Ovary (tissue), 9 donors: Measurements from ENCODE around the gene ETS1. TPM values are rescaled to one million over a fixed set of nuclear protein-coding genes. Genes with fewer than 3 reads are reported as not detected.

Experiments used
- DNase-seq, 5 donors: peaks; one replicate each; pipeline ENCODE4 v3.0.0-alpha.2; 2019 to 2020
- H3K27ac ChIP-seq, 2 donors: fragments of 200-600 bp; one replicate each; pipeline versions ENCODE4 v1.5.1 to v1.8.0; 2019 to 2022
- H3K27me3 ChIP-seq: fragments of 200-600 bp; one replicate; pipeline ENCODE4 v1.8.0; 2022
- H3K36me3 ChIP-seq: fragments of 200-600 bp; sonication (generic); one replicate; pipeline ENCODE4 v1.5.1; 2019
- H3K4me1 ChIP-seq: one replicate; pipeline ENCODE4 v1.8.1; 2013; ENCODE audit warnings: mild to moderate bottlenecking, moderate library complexity; ENCODE audit not compliant: insufficient read depth
- H3K4me3 ChIP-seq: fragments of 200-600 bp; sonication (generic); one replicate; pipeline ENCODE4 v1.5.1; 2017
- H3K9me3 ChIP-seq, 2 donors: fragments of 200-600 bp in 1 of 2; sonication (generic) in 1 of 2; one replicate each; pipeline versions ENCODE4 v1.5.1 to v1.8.1; 2013 to 2019; ENCODE audit warnings: mild to moderate bottlenecking in 1 of 2, moderate library complexity in 1 of 2
- EP300 ChIP-seq: sonication (generic); formaldehyde crosslinking; IDR thresholded peaks from one replicate; pipeline ENCODE4 v1.6.1; 2017; ENCODE audit warnings: antibody characterized with exemption
- POLR2A ChIP-seq: fragments of 450-650 bp; IDR thresholded peaks from one replicate; pipeline ENCODE4 v1.6.1; 2017; ENCODE audit warnings: antibody characterized with exemption, mild to moderate bottlenecking, moderate library complexity
- WGBS, 3 donors: extraction: QIAGEN DNeasy Blood & Tissue Kit in 1 of 3; methylation state at CpG; one replicate each; pipeline versions ENCODE4 v1.1.5 to v1.1.7; 2013 to 2017; 5-methylcytosine and 5-hydroxymethylcytosine counted together
- intact Hi-C, 4 donors: fragments of 100-400 bp; cut with DNase I; formaldehyde crosslinking; loops; one replicate each; pipeline versions ENCODE4 v1.11.0 to v1.15.1; 2022 to 2023
- polyA plus RNA-seq, 2 donors: library from polyadenylated mRNA; stranded (reverse); fragments of 200-250 nt in 1 of 2; fragments of 350-450 nt in 1 of 2; fragmentation: Illumina TruSeq in 1 of 2; extraction: RNeasy Lipid Tissue Mini Kit (QIAGEN cat#74804) in 1 of 2; gene quantifications; one replicate each; pipeline ENCODE4 v1.2.3, GENCODE V29; 2013 to 2014
- total RNA-seq, 7 donors: library from RNA; depleted of rRNA in 2 of 7; stranded (reverse); fragments of >200 nt in 2 of 7; fragmentation: NEBNext Ultra II Directional in 3 of 7; extraction: Animal tissue kit (Norgen Biotek cat#: 25700) in 3 of 7; gene quantifications; one replicate each; pipeline versions ENCODE4 v1.1.0 to v1.2.4, GENCODE V29; 2016 to 2023
- TF ChIP-seq, protein P1 (sequence below), 3 donors: fragments of 450-650 bp in 2 of 3; fragments of 200-600 bp in 1 of 3; IDR thresholded peaks; one replicate each; pipeline versions ENCODE4 v1.5.1 to v1.8.0; 2016 to 2022; ENCODE audit warnings: antibody characterized with exemption in 3 of 3, mild to moderate bottlenecking in 1 of 3
- donor health status: DM: no; HTN: no; CAD: no; lungs with moderate emphysema.
- donor health status: DM: no; HTN: no; CAD: no.
- donor health status: Bipolar disorder and iron deficiency.
- donor health status: DM: yes; HTN: yes; CAD: no.
- donor health status: DM: no; HTN: no; CAD: no.
- donor health status: DM: yes; HTN: yes; CAD: no.

ETS1 gene
- total and polyA plus RNA-seq, 9 donors = 24.4 to 68.0 (median 40.4) TPM

DNA sequence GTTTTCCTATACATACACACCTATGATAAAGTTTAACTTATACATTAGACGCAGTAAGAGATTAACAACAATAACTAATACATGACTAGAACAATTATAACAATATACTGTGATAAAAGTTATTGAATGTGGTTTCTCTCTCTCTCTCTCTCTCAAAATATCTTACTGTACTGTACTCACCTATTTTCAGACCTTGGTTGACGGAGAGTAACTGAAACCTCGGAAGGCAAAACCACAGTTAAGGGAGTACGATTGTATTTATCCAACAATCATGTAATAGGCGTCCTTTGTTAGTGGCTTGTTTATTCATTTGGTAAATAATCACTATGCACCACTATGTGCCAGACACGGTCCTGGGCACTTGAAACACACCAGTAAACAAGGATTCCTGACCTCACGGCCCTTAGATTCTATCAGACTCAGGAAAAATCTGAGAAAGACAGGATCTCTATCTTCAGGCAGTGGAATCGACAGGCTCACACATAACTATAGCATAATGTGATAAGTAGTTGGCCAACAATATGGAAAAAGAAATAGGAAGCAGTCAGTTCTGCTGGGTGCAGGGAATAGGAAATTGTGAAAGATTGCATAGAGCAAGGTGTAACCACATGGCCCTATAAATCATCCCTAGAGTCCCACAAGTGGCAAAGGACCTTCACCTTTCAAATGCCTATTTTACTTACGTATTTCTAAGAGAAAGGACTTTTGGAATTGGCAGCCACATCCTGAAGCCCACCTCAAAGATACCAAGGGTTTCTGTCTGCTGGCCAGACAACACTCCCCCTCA lies 12.0 kb downstream of the ETS1 start:
- H3K4me1 ChIP-seq = peaks cover 9% of the 10 kb centered on the region
- no peak overlapping the region for H3K27ac ChIP-seq
- WGBS, 3 donors = 57 to 65% (median 64%) methylated on average over 9 of the region's 9 CpGs

DNA sequence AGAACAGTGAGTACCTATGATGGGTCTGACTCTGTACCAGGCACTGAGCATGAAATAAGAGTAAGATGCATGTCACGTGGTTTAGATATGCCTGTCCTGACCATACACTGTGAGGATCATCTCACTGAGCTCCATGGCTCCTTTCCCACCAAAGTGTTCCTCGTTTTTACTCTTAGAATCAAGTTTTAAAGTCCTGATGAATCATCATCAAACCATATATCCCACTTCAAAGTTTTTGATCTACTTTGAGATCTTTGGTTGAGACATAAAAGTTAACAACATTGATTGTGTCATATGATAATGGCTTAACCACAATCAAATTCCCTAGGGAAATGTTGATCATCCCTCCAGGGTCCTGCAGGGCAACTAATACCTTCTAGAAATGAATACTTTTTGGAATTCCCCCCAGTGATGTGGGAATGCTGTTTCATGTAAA lies 12.8 kb downstream of the ETS1 start:
- 83 to 92% (median 85%) methylated on average over 2 of the region's 2 CpGs for WGBS, 3 donors
- DNase-seq = no peak
- H3K9me3 ChIP-seq = no peaks in the 10 kb centered on the region
- no peak overlapping the region for H3K4me3 ChIP-seq
- no peaks in the 10 kb centered on the region for H3K27me3 ChIP-seq
- intact Hi-C loops = no loop called here
- H3K4me1 ChIP-seq = peaks cover 9% of the 10 kb centered on the region
- no peak overlapping the region for H3K27ac ChIP-seq
- TF ChIP-seq EP300 (no peak), POLR2A (no peak)
- TF ChIP-seq, protein P1, sequence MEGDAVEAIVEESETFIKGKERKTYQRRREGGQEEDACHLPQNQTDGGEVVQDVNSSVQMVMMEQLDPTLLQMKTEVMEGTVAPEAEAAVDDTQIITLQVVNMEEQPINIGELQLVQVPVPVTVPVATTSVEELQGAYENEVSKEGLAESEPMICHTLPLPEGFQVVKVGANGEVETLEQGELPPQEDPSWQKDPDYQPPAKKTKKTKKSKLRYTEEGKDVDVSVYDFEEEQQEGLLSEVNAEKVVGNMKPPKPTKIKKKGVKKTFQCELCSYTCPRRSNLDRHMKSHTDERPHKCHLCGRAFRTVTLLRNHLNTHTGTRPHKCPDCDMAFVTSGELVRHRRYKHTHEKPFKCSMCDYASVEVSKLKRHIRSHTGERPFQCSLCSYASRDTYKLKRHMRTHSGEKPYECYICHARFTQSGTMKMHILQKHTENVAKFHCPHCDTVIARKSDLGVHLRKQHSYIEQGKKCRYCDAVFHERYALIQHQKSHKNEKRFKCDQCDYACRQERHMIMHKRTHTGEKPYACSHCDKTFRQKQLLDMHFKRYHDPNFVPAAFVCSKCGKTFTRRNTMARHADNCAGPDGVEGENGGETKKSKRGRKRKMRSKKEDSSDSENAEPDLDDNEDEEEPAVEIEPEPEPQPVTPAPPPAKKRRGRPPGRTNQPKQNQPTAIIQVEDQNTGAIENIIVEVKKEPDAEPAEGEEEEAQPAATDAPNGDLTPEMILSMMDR (IDR thresholded peaks at IDR 0.05) = no peak
- H3K36me3 ChIP-seq = no peaks in the 10 kb centered on the region

More for the DNA sequence above, 12.0 kb downstream of the ETS1 start:
- no peak for DNase-seq
- Histone ChIP-seq H3K36me3 (no peaks in the 10 kb centered on the region), H3K4me3 (no peak overlapping the region), H3K9me3 (no peaks in the 10 kb centered on the region), H3K27me3 (no peaks in the 10 kb centered on the region)
- TF ChIP-seq EP300 = no peak
- TF ChIP-seq, protein P1 (IDR thresholded peaks at IDR 0.05) = no peak
- TF ChIP-seq POLR2A = no peak
- intact Hi-C loops = no loop called here

DNA sequence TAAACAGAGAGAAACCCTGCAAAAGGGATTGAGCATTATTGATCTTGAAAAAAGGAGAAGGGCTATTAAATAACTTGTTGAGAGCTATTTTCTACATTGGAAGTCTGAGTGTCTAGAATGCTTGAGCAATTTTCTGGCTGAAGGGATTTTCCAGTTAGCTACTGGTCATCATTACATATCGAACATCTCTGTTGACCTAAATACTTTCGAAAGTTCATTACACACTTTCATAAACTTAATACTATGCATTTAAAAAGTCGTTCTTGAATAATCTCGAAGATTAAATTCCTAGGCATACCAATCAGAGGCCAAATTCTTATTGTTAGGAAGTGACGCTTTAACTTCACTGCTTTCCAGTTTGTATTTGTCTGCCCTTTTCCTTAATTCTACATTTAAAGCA lies 13.7 kb downstream of the ETS1 start:
- Histone ChIP-seq H3K36me3 (no peaks in the 10 kb centered on the region), H3K9me3 (no peaks in the 10 kb centered on the region), H3K27ac (no peak overlapping the region), H3K27me3 (no peaks in the 10 kb centered on the region), H3K4me1 (peaks cover 9% of the 10 kb centered on the region), H3K4me3 (no peak overlapping the region)
- no peak for DNase-seq
- intact Hi-C loops = no loop called here
- TF ChIP-seq, protein P1 (IDR thresholded peaks at IDR 0.05) = no peak
- TF ChIP-seq POLR2A = no peak
- no peak for TF ChIP-seq EP300
- WGBS, 3 donors = 85 to 90% (median 88%) methylated on average over 5 of the region's 5 CpGs

DNA sequence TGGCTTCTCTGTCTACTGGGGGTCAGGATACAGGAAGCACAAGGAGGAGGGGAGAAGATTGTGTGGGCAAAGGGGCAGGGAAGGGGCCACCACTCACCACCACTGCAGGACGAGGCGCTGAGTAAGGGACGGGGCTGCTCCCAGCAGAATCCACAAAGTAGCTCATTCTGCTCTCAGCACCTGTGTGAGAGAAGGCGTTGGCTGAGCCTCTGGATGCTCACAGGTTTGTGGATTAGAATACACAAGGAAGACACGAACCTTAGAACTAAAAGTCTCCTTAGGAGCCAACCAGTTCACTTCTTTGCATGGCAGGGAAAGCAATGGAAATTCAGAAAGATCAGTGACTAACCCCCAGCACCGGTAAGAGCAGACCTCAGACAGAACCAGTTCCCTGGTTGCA lies 14.4 kb downstream of the ETS1 start:
- DNase-seq = no peak
- H3K9me3 ChIP-seq = no peaks in the 10 kb centered on the region
- no peak for TF ChIP-seq POLR2A
- no peak for TF ChIP-seq EP300
- TF ChIP-seq, protein P1 (IDR thresholded peaks at IDR 0.05) = no peak
- H3K27ac ChIP-seq = no peak overlapping the region
- H3K36me3 ChIP-seq = no peaks in the 10 kb centered on the region
- intact Hi-C loops = no loop called here
- WGBS, 3 donors = 91 to 97% (median 95%) methylated on average over 6 of the region's 6 CpGs
- peaks cover 9% of the 10 kb centered on the region for H3K4me1 ChIP-seq
- H3K4me3 ChIP-seq = no peak overlapping the region
- H3K27me3 ChIP-seq = no peaks in the 10 kb centered on the region
